SK-N-SH treated with all-trans-retinoic acid at 6 μM for 48 hours (cell line): ENCODE data around the gene CEP350.

ENCODE experiments used
- ATAC-seq: fragments of 200-7000 bp; cut with Tn5 transposase; 3 replicates; pipeline ENCODE4 v1.9.1; 2020; ENCODE audit warnings: mild to moderate bottlenecking, moderate library complexity
- ARNTL ChIP-seq: fragments of 450-650 bp; formaldehyde crosslinking; IDR thresholded peaks from 2 replicates; pipeline ENCODE4 v1.5.0; 2020; ENCODE audit warnings: low read depth, mild to moderate bottlenecking, moderate library complexity, borderline replicate concordance
- BACH2 ChIP-seq: fragments of 250-450 bp; sonication (Bioruptor Pico); IDR thresholded peaks from 2 replicates; pipeline ENCODE4 v1.9.0; 2021; ENCODE audit warnings: mild to moderate bottlenecking, borderline replicate concordance
- CSDC2 ChIP-seq: fragments of 250-450 bp; sonication (Bioruptor Pico); IDR thresholded peaks from 2 replicates; pipeline ENCODE4 v1.5.0; 2020; ENCODE audit warnings: mild to moderate bottlenecking, moderate library complexity
- ESRRG ChIP-seq: fragments of 250-450 bp; sonication (Bioruptor Pico); IDR thresholded peaks from 2 replicates; pipeline ENCODE4 v1.6.1; 2021; ENCODE audit warnings: mild to moderate bottlenecking
- GLIS3 ChIP-seq: fragments of 250-450 bp; sonication (Bioruptor Pico); IDR thresholded peaks from 2 replicates; pipeline ENCODE4 v1.5.0; 2020; ENCODE audit warnings: mild to moderate bottlenecking, moderate library complexity
- ISL1 ChIP-seq: fragments of 250-450 bp; sonication (Bioruptor Pico); IDR thresholded peaks from 2 replicates; pipeline ENCODE4 v2.1.2; 2022; ENCODE audit warnings: mild to moderate bottlenecking, moderate library complexity
- OSR1 ChIP-seq: fragments of 250-450 bp; sonication (Bioruptor Pico); IDR thresholded peaks from 2 replicates; pipeline ENCODE4 v1.8.0; 2022; ENCODE audit warnings: moderate library complexity, mild to moderate bottlenecking, inconsistent platforms
- PPARA ChIP-seq: fragments of 250-450 bp; sonication (Bioruptor Pico); IDR thresholded peaks from 2 replicates; pipeline ENCODE4 v1.5.0; 2020; ENCODE audit warnings: mild to moderate bottlenecking, borderline replicate concordance
- SNAI2 ChIP-seq: fragments of 250-450 bp; sonication (Bioruptor Pico); IDR thresholded peaks from 2 replicates; pipeline ENCODE4 v1.5.0; 2020; ENCODE audit warnings: mild to moderate bottlenecking, moderate library complexity
- TOX ChIP-seq: fragments of 250-450 bp; sonication (Bioruptor Pico); IDR thresholded peaks from 2 replicates; pipeline ENCODE4 v1.8.0; 2021; ENCODE audit warnings: mild to moderate bottlenecking, moderate library complexity, borderline replicate concordance
- ZFP3 ChIP-seq: fragments of 250-450 bp; sonication (Bioruptor Pico); IDR thresholded peaks from 2 replicates; pipeline ENCODE4 v1.5.0; 2020; ENCODE audit warnings: mild to moderate bottlenecking, moderate library complexity
- ZFP30 ChIP-seq: fragments of 450-650 bp; formaldehyde crosslinking; IDR thresholded peaks from 2 replicates; pipeline ENCODE4 v1.5.0; 2022; ENCODE audit warnings: mild to moderate bottlenecking, moderate library complexity
- ZNF565 ChIP-seq: fragments of 450-650 bp; formaldehyde crosslinking; conservative IDR thresholded peaks from 2 replicates; pipeline ENCODE4 v1.5.0; 2020; ENCODE audit warnings: low read depth, mild to moderate bottlenecking, moderate library complexity
- ZNF70 ChIP-seq: fragments of 450-650 bp; formaldehyde crosslinking; IDR thresholded peaks from 2 replicates; pipeline ENCODE4 v1.5.0; 2020; ENCODE audit warnings: mild to moderate bottlenecking, moderate library complexity
- ZNF8 ChIP-seq: fragments of 450-650 bp; formaldehyde crosslinking; IDR thresholded peaks from 2 replicates; pipeline ENCODE4 v1.5.0; 2020; ENCODE audit warnings: mild to moderate bottlenecking, moderate library complexity
- TF ChIP-seq, protein P1 (sequence below): fragments of 250-450 bp; sonication (Bioruptor Pico); IDR thresholded peaks from 2 replicates; pipeline ENCODE4 v1.5.1; 2020; ENCODE audit warnings: low read depth, mild to moderate bottlenecking, moderate library complexity
- TF ChIP-seq, protein P2 (sequence below): fragments of 250-450 bp; sonication (Bioruptor Pico); IDR thresholded peaks from 2 replicates; pipeline ENCODE4 v1.5.0; 2020; ENCODE audit warnings: mild to moderate bottlenecking, moderate library complexity
- TF ChIP-seq, protein P3 (sequence below): fragments of 250-450 bp; sonication (Bioruptor Pico); IDR thresholded peaks from 2 replicates; pipeline ENCODE4 v1.8.0; 2021; ENCODE audit warnings: low read depth, mild to moderate bottlenecking, moderate library complexity, borderline replicate concordance
- TF ChIP-seq, protein P4 (sequence below): fragments of 250-450 bp; sonication (Bioruptor Pico); IDR thresholded peaks from 2 replicates; pipeline ENCODE4 v1.5.1; 2021; ENCODE audit warnings: mild to moderate bottlenecking, moderate library complexity
- TF ChIP-seq, protein P5 (sequence below): fragments of 250-450 bp; sonication (Bioruptor Pico); IDR thresholded peaks from 2 replicates; pipeline ENCODE4 v1.8.0; 2020; ENCODE audit warnings: mild to moderate bottlenecking, moderate library complexity, borderline replicate concordance

The CEP350 gene

DNA sequence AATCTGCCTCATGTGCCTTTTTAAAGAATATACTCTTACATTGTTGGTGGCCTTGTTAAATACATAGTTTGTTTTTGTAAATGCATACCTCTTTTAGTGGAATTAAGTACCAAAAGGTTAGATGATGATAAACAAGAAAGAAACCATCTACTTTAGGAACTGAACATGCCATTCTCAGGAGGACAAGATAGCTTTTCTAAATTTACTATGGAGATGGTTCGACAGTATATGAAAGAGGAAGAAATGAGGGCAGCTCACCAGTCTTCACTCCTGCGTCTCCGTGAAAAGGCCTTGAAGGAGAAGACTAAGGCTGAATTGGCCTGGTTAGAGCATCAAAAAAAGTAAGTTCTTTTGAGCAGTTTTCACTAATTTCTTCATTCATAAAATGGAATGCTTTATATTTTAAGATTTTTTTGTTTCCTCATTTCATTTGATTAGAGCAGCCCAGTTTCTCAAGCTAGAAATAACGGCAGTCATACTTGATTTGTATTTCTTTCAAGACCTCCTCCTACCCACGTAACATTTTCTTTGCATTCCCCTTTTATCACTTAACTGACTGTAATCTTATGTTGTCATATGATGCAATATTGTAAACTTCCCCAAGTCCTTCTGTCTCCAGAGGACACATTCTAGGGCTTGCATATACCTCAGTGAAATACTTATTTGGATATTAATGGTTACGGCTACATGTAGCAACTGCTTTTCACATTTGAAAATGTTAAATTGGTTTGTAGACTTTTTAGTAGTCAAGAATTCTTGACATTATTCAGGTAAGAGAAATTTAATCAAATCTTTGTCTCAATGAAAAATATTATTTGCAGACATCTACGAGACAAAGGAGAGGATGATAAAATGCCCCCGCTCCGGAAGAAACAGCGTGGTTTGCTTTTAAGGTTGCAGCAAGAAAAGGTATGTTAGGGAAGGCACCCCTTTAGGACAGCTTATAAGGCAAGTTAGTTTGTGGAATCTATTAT is 99.3 kb downstream of the CEP350 start:
- TF ChIP-seq GLIS3 (CRISPR knock-in tag) (no peak), OSR1 (CRISPR knock-in tag) (no peak), ZNF8 (CRISPR knock-in tag) (no peak), PPARA (CRISPR knock-in tag) (no peak), ZNF70 (CRISPR knock-in tag) (no peak), TOX (CRISPR knock-in tag) (no peak), ZFP30 (CRISPR knock-in tag) (no peak), ISL1 (CRISPR knock-in tag) (no peak), SNAI2 (CRISPR knock-in tag) (no peak), ZFP3 (CRISPR knock-in tag) (no peak), ZNF565 (CRISPR knock-in tag) (no peak), CSDC2 (CRISPR knock-in tag) (no peak), ESRRG (no peak), ARNTL (CRISPR knock-in tag) (no peak), BACH2 (CRISPR knock-in tag) (no peak)
- TF ChIP-seq, protein P1, sequence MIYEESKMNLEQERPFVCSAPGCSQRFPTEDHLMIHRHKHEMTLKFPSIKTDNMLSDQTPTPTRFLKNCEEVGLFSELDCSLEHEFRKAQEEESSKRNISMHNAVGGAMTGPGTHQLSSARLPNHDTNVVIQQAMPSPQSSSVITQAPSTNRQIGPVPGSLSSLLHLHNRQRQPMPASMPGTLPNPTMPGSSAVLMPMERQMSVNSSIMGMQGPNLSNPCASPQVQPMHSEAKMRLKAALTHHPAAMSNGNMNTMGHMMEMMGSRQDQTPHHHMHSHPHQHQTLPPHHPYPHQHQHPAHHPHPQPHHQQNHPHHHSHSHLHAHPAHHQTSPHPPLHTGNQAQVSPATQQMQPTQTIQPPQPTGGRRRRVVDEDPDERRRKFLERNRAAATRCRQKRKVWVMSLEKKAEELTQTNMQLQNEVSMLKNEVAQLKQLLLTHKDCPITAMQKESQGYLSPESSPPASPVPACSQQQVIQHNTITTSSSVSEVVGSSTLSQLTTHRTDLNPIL = no peak
- TF ChIP-seq, protein P2, sequence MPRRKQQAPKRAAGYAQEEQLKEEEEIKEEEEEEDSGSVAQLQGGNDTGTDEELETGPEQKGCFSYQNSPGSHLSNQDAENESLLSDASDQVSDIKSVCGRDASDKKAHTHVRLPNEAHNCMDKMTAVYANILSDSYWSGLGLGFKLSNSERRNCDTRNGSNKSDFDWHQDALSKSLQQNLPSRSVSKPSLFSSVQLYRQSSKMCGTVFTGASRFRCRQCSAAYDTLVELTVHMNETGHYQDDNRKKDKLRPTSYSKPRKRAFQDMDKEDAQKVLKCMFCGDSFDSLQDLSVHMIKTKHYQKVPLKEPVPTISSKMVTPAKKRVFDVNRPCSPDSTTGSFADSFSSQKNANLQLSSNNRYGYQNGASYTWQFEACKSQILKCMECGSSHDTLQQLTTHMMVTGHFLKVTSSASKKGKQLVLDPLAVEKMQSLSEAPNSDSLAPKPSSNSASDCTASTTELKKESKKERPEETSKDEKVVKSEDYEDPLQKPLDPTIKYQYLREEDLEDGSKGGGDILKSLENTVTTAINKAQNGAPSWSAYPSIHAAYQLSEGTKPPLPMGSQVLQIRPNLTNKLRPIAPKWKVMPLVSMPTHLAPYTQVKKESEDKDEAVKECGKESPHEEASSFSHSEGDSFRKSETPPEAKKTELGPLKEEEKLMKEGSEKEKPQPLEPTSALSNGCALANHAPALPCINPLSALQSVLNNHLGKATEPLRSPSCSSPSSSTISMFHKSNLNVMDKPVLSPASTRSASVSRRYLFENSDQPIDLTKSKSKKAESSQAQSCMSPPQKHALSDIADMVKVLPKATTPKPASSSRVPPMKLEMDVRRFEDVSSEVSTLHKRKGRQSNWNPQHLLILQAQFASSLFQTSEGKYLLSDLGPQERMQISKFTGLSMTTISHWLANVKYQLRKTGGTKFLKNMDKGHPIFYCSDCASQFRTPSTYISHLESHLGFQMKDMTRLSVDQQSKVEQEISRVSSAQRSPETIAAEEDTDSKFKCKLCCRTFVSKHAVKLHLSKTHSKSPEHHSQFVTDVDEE = no peak
- TF ChIP-seq, protein P3, sequence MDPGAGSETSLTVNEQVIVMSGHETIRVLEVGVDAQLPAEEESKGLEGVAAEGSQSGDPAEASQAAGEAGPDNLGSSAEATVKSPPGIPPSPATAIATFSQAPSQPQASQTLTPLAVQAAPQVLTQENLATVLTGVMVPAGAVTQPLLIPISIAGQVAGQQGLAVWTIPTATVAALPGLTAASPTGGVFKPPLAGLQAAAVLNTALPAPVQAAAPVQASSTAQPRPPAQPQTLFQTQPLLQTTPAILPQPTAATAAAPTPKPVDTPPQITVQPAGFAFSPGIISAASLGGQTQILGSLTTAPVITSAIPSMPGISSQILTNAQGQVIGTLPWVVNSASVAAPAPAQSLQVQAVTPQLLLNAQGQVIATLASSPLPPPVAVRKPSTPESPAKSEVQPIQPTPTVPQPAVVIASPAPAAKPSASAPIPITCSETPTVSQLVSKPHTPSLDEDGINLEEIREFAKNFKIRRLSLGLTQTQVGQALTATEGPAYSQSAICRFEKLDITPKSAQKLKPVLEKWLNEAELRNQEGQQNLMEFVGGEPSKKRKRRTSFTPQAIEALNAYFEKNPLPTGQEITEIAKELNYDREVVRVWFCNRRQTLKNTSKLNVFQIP (CRISPR knock-in tag) = no peak
- TF ChIP-seq, protein P4, sequence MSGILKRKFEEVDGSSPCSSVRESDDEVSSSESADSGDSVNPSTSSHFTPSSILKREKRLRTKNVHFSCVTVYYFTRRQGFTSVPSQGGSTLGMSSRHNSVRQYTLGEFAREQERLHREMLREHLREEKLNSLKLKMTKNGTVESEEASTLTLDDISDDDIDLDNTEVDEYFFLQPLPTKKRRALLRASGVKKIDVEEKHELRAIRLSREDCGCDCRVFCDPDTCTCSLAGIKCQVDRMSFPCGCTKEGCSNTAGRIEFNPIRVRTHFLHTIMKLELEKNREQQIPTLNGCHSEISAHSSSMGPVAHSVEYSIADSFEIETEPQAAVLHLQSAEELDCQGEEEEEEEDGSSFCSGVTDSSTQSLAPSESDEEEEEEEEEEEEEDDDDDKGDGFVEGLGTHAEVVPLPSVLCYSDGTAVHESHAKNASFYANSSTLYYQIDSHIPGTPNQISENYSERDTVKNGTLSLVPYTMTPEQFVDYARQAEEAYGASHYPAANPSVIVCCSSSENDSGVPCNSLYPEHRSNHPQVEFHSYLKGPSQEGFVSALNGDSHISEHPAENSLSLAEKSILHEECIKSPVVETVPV (CRISPR knock-in tag) = no peak
- TF ChIP-seq, protein P5, sequence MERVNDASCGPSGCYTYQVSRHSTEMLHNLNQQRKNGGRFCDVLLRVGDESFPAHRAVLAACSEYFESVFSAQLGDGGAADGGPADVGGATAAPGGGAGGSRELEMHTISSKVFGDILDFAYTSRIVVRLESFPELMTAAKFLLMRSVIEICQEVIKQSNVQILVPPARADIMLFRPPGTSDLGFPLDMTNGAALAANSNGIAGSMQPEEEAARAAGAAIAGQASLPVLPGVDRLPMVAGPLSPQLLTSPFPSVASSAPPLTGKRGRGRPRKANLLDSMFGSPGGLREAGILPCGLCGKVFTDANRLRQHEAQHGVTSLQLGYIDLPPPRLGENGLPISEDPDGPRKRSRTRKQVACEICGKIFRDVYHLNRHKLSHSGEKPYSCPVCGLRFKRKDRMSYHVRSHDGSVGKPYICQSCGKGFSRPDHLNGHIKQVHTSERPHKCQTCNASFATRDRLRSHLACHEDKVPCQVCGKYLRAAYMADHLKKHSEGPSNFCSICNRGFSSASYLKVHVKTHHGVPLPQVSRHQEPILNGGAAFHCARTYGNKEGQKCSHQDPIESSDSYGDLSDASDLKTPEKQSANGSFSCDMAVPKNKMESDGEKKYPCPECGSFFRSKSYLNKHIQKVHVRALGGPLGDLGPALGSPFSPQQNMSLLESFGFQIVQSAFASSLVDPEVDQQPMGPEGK (CRISPR knock-in tag) = no peak
- ATAC-seq = no peak

DNA sequence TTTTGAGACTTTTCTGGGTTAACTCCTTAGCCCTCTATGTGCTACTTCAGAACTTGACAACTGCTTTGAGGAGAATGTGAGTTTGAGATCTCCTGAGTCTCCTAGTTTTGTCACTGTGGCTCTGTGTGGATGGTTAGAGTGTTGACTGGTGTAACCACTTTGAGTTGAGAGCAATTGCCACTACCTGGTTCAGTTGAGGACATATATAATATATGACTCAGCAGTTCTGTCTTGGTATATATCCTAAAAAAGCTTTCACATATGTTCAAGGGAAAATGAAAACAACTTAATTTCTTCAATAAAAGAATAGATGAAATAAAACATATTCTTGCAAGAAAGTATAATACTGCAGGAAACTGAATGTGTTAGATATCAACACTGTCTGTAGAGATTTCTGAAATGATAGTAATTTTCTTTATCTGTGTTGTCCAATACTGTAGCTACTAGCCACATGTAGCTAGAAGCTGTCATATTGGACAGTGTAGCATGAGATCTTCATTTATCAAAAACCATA is 103.3 kb downstream of the CEP350 start:
- no peak for ATAC-seq
- TF ChIP-seq, protein P1 = no peak
- no peak for TF ChIP-seq ZFP3 (CRISPR knock-in tag)
- TF ChIP-seq OSR1 (CRISPR knock-in tag) = no peak
- TF ChIP-seq, protein P5 (CRISPR knock-in tag) = no peak
- TF ChIP-seq, all 23 proteins: peak for 0
